ENCODE data around the gene TMEM79. TPM values are rescaled to one million over a fixed set of nuclear protein-coding genes. Genes with fewer than 3 reads are reported as not detected.

The TMEM79 gene
- total RNA-seq, 4 donors from 2014 or later = 2.0 to 13.1 (median 3.9) TPM

GRCh38 chr1:156253634-156254033 is 30.5 kb upstream of the TMEM79 start:
- H3K4me1 ChIP-seq = no peaks in the 10 kb centered on the region
- no peak for TF ChIP-seq EP300 (IDR thresholded peaks at IDR 0.05; ENCODE audit: low read depth)
- no peak for TF ChIP-seq CTCF (IDR thresholded peaks at IDR 0.05)
- TF ChIP-seq POLR2AphosphoS5 (IDR thresholded peaks at IDR 0.05) = no peak
- no peak for TF ChIP-seq POLR2A (IDR thresholded peaks at IDR 0.05)
- in situ Hi-C loops (cut with MboI; ENCODE audit: low pct_ligation_motif_present in 1 of 4, low pct_unique_long_range_greater_than_20kb in 1 of 4, low sequenced_read_pairs in 3 of 4) (no loop called here), intact Hi-C loops (cut with DNase I; ENCODE audit: low total_unique reads) (no loop called here)
- H3K27ac ChIP-seq = no peak overlapping the region
- WGBS, 2 donors (ENCODE audit: low coverage in 1 of 2) = 94% methylated on average over 3 of the region's 3 CpGs; no CpG with 5 or more reads in 1 of the 2 donors
- H3K36me3 ChIP-seq = peaks cover 0 to 61% (median 30%) of the 10 kb centered on the region in 4 donors
- H3K4me3 ChIP-seq = no peak overlapping the region
- DNase-seq = no peak
- H3K9me3 ChIP-seq = no peaks in the 10 kb centered on the region
- H3K27me3 ChIP-seq = no peaks in the 10 kb centered on the region

GRCh38 chr1:156257711-156258110 is 26.4 kb upstream of the TMEM79 start:
- DNase-seq = no peak
- no peaks in the 10 kb centered on the region for H3K4me1 ChIP-seq
- intact Hi-C loops (cut with DNase I; ENCODE audit: low total_unique reads) = no loop called here
- H3K9me3 ChIP-seq = no peaks in the 10 kb centered on the region
- peaks cover 0 to 71% (median 33%) of the 10 kb centered on the region in 4 donors for H3K36me3 ChIP-seq
- in situ Hi-C loops (cut with MboI; ENCODE audit: low pct_ligation_motif_present in 1 of 4, low pct_unique_long_range_greater_than_20kb in 1 of 4, low sequenced_read_pairs in 3 of 4) = no loop called here
- no peak for TF ChIP-seq POLR2AphosphoS5 (IDR thresholded peaks at IDR 0.05)
- no peak for TF ChIP-seq POLR2A (IDR thresholded peaks at IDR 0.05)
- TF ChIP-seq EP300 (IDR thresholded peaks at IDR 0.05; ENCODE audit: low read depth) = no peak
- TF ChIP-seq CTCF (IDR thresholded peaks at IDR 0.05) = no peak
- WGBS, 2 donors (ENCODE audit: low coverage in 1 of 2) = 83 to 86% methylated on average over 1 to 2 of the region's 2 CpGs
- no peak overlapping the region for H3K27ac ChIP-seq
- no peaks in the 10 kb centered on the region for H3K27me3 ChIP-seq
- no peak overlapping the region for H3K4me3 ChIP-seq

GRCh38 chr1:156258859-156259258 is 25.3 kb upstream of the TMEM79 start:
- H3K4me1 ChIP-seq = no peaks in the 10 kb centered on the region
- no peak overlapping the region for H3K4me3 ChIP-seq
- intact Hi-C loops (cut with DNase I; ENCODE audit: low total_unique reads) = no loop called here
- no peak for DNase-seq
- H3K36me3 ChIP-seq = peaks cover 0 to 73% (median 32%) of the 10 kb centered on the region in 4 donors
- in situ Hi-C loops (cut with MboI; ENCODE audit: low pct_ligation_motif_present in 1 of 4, low pct_unique_long_range_greater_than_20kb in 1 of 4, low sequenced_read_pairs in 3 of 4) = no loop called here
- no peak overlapping the region for H3K27ac ChIP-seq
- no peaks in the 10 kb centered on the region for H3K27me3 ChIP-seq
- no peaks in the 10 kb centered on the region for H3K9me3 ChIP-seq
- WGBS, 2 donors (ENCODE audit: low coverage in 1 of 2) = 97% methylated on average over 8 of the region's 8 CpGs; no CpG with 5 or more reads in 1 of the 2 donors
- TF ChIP-seq CTCF (IDR thresholded peaks at IDR 0.05) (no peak), EP300 (IDR thresholded peaks at IDR 0.05; ENCODE audit: low read depth) (no peak), POLR2AphosphoS5 (IDR thresholded peaks at IDR 0.05) (no peak), POLR2A (IDR thresholded peaks at IDR 0.05) (no peak)

GRCh38 chr1:156259805-156260204 is 24.3 kb upstream of the TMEM79 start:
- intact Hi-C loops (cut with DNase I; ENCODE audit: low total_unique reads) = no loop called here
- Histone ChIP-seq H3K4me1 (no peaks in the 10 kb centered on the region), H3K27ac (no peak overlapping the region), H3K27me3 (no peaks in the 10 kb centered on the region), H3K9me3 (no peaks in the 10 kb centered on the region), H3K4me3 (no peak overlapping the region), H3K36me3 (peaks cover 0 to 76% (median 31%) of the 10 kb centered on the region in 4 donors)
- in situ Hi-C loops (cut with MboI; ENCODE audit: low pct_ligation_motif_present in 1 of 4, low pct_unique_long_range_greater_than_20kb in 1 of 4, low sequenced_read_pairs in 3 of 4) = no loop called here
- DNase-seq = no peak
- TF ChIP-seq EP300 (IDR thresholded peaks at IDR 0.05; ENCODE audit: low read depth) = no peak
- no peak for TF ChIP-seq POLR2A (IDR thresholded peaks at IDR 0.05)
- no peak for TF ChIP-seq POLR2AphosphoS5 (IDR thresholded peaks at IDR 0.05)
- TF ChIP-seq CTCF (IDR thresholded peaks at IDR 0.05) = no peak
- 94 to 100% methylated on average over 2 to 3 of the region's 3 CpGs for WGBS, 2 donors (ENCODE audit: low coverage in 1 of 2)
